Measurements from ENCODE around the gene AGMO. TPM values are rescaled to one million over a fixed set of nuclear protein-coding genes. Genes with fewer than 3 reads are reported as not detected.

AGMO gene
- total RNA-seq, 1 experiment from 2014 or later: 13.2 TPM

DNA sequence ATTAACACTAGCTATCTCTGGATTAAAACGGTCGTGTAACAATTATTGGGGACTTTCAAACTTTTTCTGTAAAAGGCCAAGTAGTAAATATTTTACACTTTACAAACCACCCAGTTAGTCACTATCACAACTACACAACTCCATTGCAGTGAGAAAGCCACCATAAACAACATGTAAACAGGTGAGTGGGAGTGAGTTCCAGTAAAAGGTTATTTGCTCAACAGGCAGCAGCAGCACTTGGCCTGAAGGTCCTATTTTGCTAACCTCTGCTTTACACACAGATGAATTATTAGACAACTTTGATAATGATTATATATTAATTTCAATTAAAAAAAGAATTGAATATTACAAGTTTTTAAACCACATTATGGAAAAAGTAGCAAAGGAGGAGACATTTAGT lies 15.8 kb upstream of the AGMO start:
- no peaks in the 10 kb centered on the region for H3K36me3 Mint-ChIP-seq (ENCODE audit: insufficient read depth, unreplicated experiment)
- no peaks in the 10 kb centered on the region for H3K4me1 Mint-ChIP-seq (ENCODE audit: low read depth, unreplicated experiment)
- DNase-seq: no peak
- CTCF ChIA-PET: no interaction called here
- no peak for TF ChIP-seq CTCF (IDR thresholded peaks at IDR 0.05; ENCODE audit: unreplicated experiment)
- H3K27me3 Mint-ChIP-seq (ENCODE audit: unreplicated experiment): no peaks in the 10 kb centered on the region
- intact Hi-C loops (cut with micrococcal nuclease; ENCODE audit: unreplicated experiment): no loop called here
- no peak overlapping the region for H3K4me3 Mint-ChIP-seq (ENCODE audit: low read depth, unreplicated experiment)
- no peak overlapping the region for H3K27ac Mint-ChIP-seq (ENCODE audit: unreplicated experiment)
- no TSS peak for BruUV-seq (replicated peaks)
- H3K9me3 Mint-ChIP-seq (ENCODE audit: low read depth, unreplicated experiment): no peaks in the 10 kb centered on the region

- intact Hi-C loops (cut with micrococcal nuclease; ENCODE audit: unreplicated experiment): no loop called here
Measured at GRCh38 chr7:15571301-15571878, 9.6 kb upstream of the AGMO start.

GRCh38 chr7:15567652-15568051 lies 5.8 kb upstream of the AGMO start:
- intact Hi-C loops (cut with micrococcal nuclease; ENCODE audit: unreplicated experiment): no loop called here
- H3K27ac Mint-ChIP-seq (ENCODE audit: unreplicated experiment): no peak overlapping the region
- no peak overlapping the region for H3K4me3 Mint-ChIP-seq (ENCODE audit: low read depth, unreplicated experiment)
- no peaks in the 10 kb centered on the region for H3K4me1 Mint-ChIP-seq (ENCODE audit: low read depth, unreplicated experiment)
- no peaks in the 10 kb centered on the region for H3K9me3 Mint-ChIP-seq (ENCODE audit: low read depth, unreplicated experiment)
- CTCF ChIA-PET: interaction anchor here (0.6 kb wide), 2 partner anchors 21 to 1840 kb away, joined by 3 to 4 read pairs; no protein-coding TSS in a partner anchor
- DNase-seq: no peak
- no peaks in the 10 kb centered on the region for H3K36me3 Mint-ChIP-seq (ENCODE audit: insufficient read depth, unreplicated experiment)
- TF ChIP-seq CTCF (IDR thresholded peaks at IDR 0.05; ENCODE audit: unreplicated experiment): no peak
- no TSS peak for BruUV-seq (replicated peaks)
- no peaks in the 10 kb centered on the region for H3K27me3 Mint-ChIP-seq (ENCODE audit: unreplicated experiment)

More at GRCh38 chr7:15571301-15571878, 9.6 kb upstream of the AGMO start:
- Mint-ChIP-seq H3K27ac (ENCODE audit: unreplicated experiment) (no peak overlapping the region), H3K4me3 (ENCODE audit: low read depth, unreplicated experiment) (no peak overlapping the region), H3K4me1 (ENCODE audit: low read depth, unreplicated experiment) (no peaks in the 10 kb centered on the region), H3K9me3 (ENCODE audit: low read depth, unreplicated experiment) (no peaks in the 10 kb centered on the region), H3K36me3 (ENCODE audit: insufficient read depth, unreplicated experiment) (no peaks in the 10 kb centered on the region), H3K27me3 (ENCODE audit: unreplicated experiment) (no peaks in the 10 kb centered on the region)
- CTCF ChIA-PET: no interaction called here
- no TSS peak for BruUV-seq (replicated peaks)
- TF ChIP-seq CTCF (IDR thresholded peaks at IDR 0.05; ENCODE audit: unreplicated experiment): no peak
- DNase-seq: no peak

DNA sequence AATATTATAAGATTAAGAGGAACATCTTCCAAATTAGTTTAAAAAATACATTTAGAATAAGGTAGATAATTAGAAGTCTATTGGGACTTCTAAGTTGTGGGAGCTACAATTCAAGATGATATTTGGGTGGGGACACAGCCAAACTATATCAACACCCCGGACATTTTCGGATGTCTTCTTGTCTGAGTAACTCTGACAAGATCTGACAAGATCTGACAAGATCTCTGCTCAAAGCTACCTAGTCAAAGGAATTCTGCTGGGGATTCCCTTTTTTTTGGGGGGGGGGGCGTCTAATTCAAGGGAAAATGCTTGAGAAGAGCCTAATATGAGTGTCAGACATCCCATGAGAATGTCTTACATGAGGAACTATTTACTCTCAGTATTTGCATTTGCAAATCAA lies 5.2 kb upstream of the AGMO start:
- no peak for TF ChIP-seq CTCF (IDR thresholded peaks at IDR 0.05; ENCODE audit: unreplicated experiment)
- no peaks in the 10 kb centered on the region for H3K27me3 Mint-ChIP-seq (ENCODE audit: unreplicated experiment)
- H3K36me3 Mint-ChIP-seq (ENCODE audit: insufficient read depth, unreplicated experiment): no peaks in the 10 kb centered on the region
- no peak for DNase-seq
- BruUV-seq (replicated peaks): no TSS peak
- intact Hi-C loops (cut with micrococcal nuclease; ENCODE audit: unreplicated experiment): no loop called here
- H3K4me1 Mint-ChIP-seq (ENCODE audit: low read depth, unreplicated experiment): peaks cover 4% of the 10 kb centered on the region
- CTCF ChIA-PET: no interaction called here
- H3K4me3 Mint-ChIP-seq (ENCODE audit: low read depth, unreplicated experiment): no peak overlapping the region
- no peak overlapping the region for H3K27ac Mint-ChIP-seq (ENCODE audit: unreplicated experiment)
- no peaks in the 10 kb centered on the region for H3K9me3 Mint-ChIP-seq (ENCODE audit: low read depth, unreplicated experiment)

Data from Calu3 (cell line).